PC-9 (cell line): Measurements from ENCODE around the gene UCHL3. TPM values are rescaled to one million over a fixed set of nuclear protein-coding genes. Genes with fewer than 3 reads are reported as not detected.

Experiments used
- BruUV-seq: library from RNA; stranded (reverse); fragments of 400-500 nt; replicated peaks from 2 replicates; lab custom pipeline; 2021; lab: Mats Ljungman, UMichigan
- CTCF ChIA-PET: fragments of 300-600 bp; sonication (Branson Sonifier 250); formaldehyde crosslinking; loops from one replicate; lab custom pipeline; 2022; ENCODE audit warnings: antibody characterized with exemption; lab: Charles Lee
- POLR2A ChIA-PET: fragments of 300-600 bp; sonication (Branson Sonifier 250); formaldehyde crosslinking; loops from one replicate; lab custom pipeline; 2022; ENCODE audit warnings: antibody characterized with exemption; ENCODE audit not compliant: unreplicated experiment; lab: Charles Lee
- DNase-seq, 2 experiments: peaks; one replicate each; pipeline versions ENCODE4 v3.0.0 to v3.0.0-alpha.2; 2015 to 2022; ENCODE audit warnings: mixed read lengths in 1 of 2
- H2AFZ ChIP-seq: fragments of 200-600 bp; sonication (generic); 2 replicates; pipeline ENCODE4 v1.8.1; 2017; ENCODE audit warnings: antibody characterized with exemption
- H3F3A ChIP-seq: fragments of 200-600 bp; sonication (generic); 2 replicates; pipeline ENCODE4 v1.8.1; 2017; ENCODE audit warnings: antibody characterized with exemption, mild to moderate bottlenecking, low read depth; ENCODE audit not compliant: insufficient read depth
- H3K27ac ChIP-seq: fragments of 200-600 bp; sonication (generic); 2 replicates; pipeline ENCODE4 v1.6.1; 2016; ENCODE audit warnings: mixed run types
- H3K27me3 ChIP-seq: fragments of 200-600 bp; sonication (generic); 2 replicates; pipeline ENCODE4 v1.6.1; 2016; ENCODE audit warnings: low read depth, mixed run types; ENCODE audit not compliant: insufficient read depth
- H3K36me3 ChIP-seq: fragments of 200-600 bp; sonication (generic); 2 replicates; pipeline ENCODE4 v1.6.1; 2016; ENCODE audit warnings: low read depth, mixed run types
- H3K4me1 ChIP-seq: fragments of 200-600 bp; sonication (generic); replicated peaks from 2 replicates; pipeline ENCODE4 v1.6.1; 2016; ENCODE audit warnings: mixed run types; ENCODE audit not compliant: insufficient read depth
- H3K4me2 ChIP-seq: fragments of 200-600 bp; sonication (generic); 2 replicates; pipeline ENCODE4 v1.6.1; 2017; ENCODE audit warnings: mixed run types
- H3K4me3 ChIP-seq: fragments of 200-600 bp; sonication (generic); 2 replicates; pipeline ENCODE4 v1.6.1; 2016; ENCODE audit warnings: mixed run types
- H3K79me2 ChIP-seq: fragments of 200-600 bp; sonication (generic); 2 replicates; pipeline ENCODE4 v1.6.1; 2017; ENCODE audit warnings: low read depth, mixed run types
- H3K9me2 ChIP-seq: fragments of 200-600 bp; sonication (generic); 2 replicates; pipeline ENCODE4 v1.8.1; 2017; ENCODE audit warnings: mild to moderate bottlenecking; ENCODE audit not compliant: insufficient read depth
- H3K9me3 ChIP-seq: fragments of 200-600 bp; sonication (generic); 2 replicates; pipeline ENCODE4 v1.8.1; 2016; ENCODE audit warnings: low read depth; ENCODE audit not compliant: insufficient read depth
- H4K20me1 ChIP-seq: fragments of 200-600 bp; sonication (generic); 2 replicates; pipeline ENCODE4 v1.8.1; 2017; ENCODE audit not compliant: insufficient read depth
- EZH2 ChIP-seq: fragments of 200-600 bp; sonication (generic); IDR thresholded peaks from 2 replicates; pipeline ENCODE4 v1.8.0; 2017; ENCODE audit warnings: antibody characterized with exemption, low read depth
- intact Hi-C: fragments of 100-400 bp; cut with micrococcal nuclease; formaldehyde crosslinking; loops from one replicate; pipeline ENCODE4 v1.10.0; 2022; ENCODE audit not compliant: unreplicated experiment
- total RNA-seq: library from RNA; stranded (reverse); gene quantifications from 2 replicates; pipeline ENCODE4 v1.2.3, GENCODE V29; 2021
- TF ChIP-seq, protein P1 (sequence below): fragments of 200-600 bp; sonication (generic); conservative IDR thresholded peaks from 2 replicates; pipeline ENCODE4 v1.6.1; 2017; ENCODE audit warnings: mixed run types, antibody characterized with exemption, mild to moderate bottlenecking, moderate library complexity

UCHL3 gene
- total RNA-seq, 1 experiment from 2014 or later, result 54.9 TPM

DNA sequence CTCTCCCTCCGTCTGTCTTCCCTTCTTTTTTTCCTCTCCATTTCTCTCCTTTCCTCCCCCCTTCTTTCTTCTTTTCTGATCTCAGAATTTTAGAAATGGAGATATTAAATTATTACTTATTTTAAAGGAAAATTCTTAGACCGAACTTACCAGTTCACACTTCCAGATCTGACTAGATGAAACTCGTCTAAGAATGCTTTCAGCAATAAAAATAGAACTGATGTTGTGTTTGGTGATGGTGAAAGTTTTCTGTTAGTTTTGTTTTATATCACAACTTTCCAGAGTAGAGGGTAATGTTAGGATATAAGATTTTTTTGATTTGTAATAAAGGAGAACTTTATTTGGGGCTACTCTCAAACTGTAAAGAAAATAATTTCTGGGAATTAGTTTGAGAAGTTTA is 29.9 kb downstream of the UCHL3 start:
- intact Hi-C loops, result no loop called here
- H3K27ac ChIP-seq, result no peak overlapping the region
- H3K9me2 ChIP-seq, result no peaks in the 10 kb centered on the region
- no peak overlapping the region for H2AFZ ChIP-seq
- H3F3A ChIP-seq, result no peaks in the 10 kb centered on the region
- no peaks in the 10 kb centered on the region for H3K4me1 ChIP-seq
- no peak overlapping the region for H3K4me3 ChIP-seq
- no peak for DNase-seq
- peaks cover 8% of the 10 kb centered on the region; the same call in 1 of the 2 replicates for H3K9me3 ChIP-seq
- 0 out of 2 replicates have a peak, but pooled peaks cover 3% of the 10 kb centered on the region for H4K20me1 ChIP-seq
- H3K79me2 ChIP-seq, result no peaks in the 10 kb centered on the region
- H3K36me3 ChIP-seq, result peaks cover 22% of the 10 kb centered on the region; the same call in 1 of the 2 replicates
- CTCF ChIA-PET, result no interaction called here
- POLR2A ChIA-PET, result no interaction called here
- TF ChIP-seq EZH2, result no peak
- TF ChIP-seq, protein P1, sequence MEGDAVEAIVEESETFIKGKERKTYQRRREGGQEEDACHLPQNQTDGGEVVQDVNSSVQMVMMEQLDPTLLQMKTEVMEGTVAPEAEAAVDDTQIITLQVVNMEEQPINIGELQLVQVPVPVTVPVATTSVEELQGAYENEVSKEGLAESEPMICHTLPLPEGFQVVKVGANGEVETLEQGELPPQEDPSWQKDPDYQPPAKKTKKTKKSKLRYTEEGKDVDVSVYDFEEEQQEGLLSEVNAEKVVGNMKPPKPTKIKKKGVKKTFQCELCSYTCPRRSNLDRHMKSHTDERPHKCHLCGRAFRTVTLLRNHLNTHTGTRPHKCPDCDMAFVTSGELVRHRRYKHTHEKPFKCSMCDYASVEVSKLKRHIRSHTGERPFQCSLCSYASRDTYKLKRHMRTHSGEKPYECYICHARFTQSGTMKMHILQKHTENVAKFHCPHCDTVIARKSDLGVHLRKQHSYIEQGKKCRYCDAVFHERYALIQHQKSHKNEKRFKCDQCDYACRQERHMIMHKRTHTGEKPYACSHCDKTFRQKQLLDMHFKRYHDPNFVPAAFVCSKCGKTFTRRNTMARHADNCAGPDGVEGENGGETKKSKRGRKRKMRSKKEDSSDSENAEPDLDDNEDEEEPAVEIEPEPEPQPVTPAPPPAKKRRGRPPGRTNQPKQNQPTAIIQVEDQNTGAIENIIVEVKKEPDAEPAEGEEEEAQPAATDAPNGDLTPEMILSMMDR, result no peak
- no TSS peak for BruUV-seq
- no peak overlapping the region for H3K4me2 ChIP-seq
- H3K27me3 ChIP-seq, result no peaks in the 10 kb centered on the region

DNA sequence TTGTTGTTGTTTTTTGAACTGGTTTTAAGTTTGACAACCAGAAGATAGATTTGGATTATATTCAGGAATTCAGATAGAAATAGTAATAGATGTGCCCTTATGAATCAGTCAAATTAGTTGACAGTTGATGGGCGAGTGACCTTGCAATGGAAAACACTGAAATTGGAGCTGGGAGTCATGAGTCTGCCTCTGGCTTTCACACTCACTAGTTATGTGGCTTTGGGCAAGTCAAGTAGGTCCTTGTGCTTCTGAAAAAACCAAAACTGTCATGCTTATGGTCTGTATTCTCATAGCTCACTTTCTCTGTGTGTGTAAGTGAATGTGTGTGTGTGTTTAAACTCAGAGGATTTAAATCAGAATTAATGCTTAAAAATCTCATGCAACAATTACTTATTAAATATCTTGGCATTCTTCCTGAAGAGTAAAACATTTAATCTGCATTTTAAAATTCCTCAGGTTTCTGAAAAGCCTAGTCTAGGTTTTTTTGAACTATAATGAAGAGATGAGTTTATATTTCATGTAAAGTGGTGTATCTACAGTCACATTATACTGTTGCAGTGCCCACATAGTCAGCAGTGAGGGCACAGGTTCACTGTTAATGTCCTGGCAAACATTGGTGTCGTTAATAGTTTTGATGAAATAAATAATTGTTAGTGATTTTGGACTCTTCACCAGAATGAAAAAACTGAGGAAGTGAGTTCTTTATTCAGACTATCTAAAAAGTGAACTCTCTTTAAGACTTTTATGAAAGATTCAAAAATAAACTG is 32.5 kb downstream of the UCHL3 start:
- Histone ChIP-seq H3K4me2 (no peak overlapping the region), H3F3A (no peaks in the 10 kb centered on the region; the same call in 1 of the 2 replicates), H3K27me3 (no peaks in the 10 kb centered on the region), H2AFZ (no peak overlapping the region), H3K4me1 (no peaks in the 10 kb centered on the region), H3K27ac (no peak overlapping the region), H3K4me3 (no peak overlapping the region), H4K20me1 (0 out of 2 replicates have a peak, but pooled peaks cover 3% of the 10 kb centered on the region), H3K9me3 (peaks cover 8% of the 10 kb centered on the region; the same call in 1 of the 2 replicates), H3K9me2 (no peaks in the 10 kb centered on the region), H3K36me3 (peaks cover 14% of the 10 kb centered on the region; the same call in 1 of the 2 replicates), H3K79me2 (no peaks in the 10 kb centered on the region)
- no peak for DNase-seq
- BruUV-seq, result no TSS peak
- TF ChIP-seq EZH2, result no peak
- TF ChIP-seq, protein P1, result no peak
- POLR2A ChIA-PET, result no interaction called here
- intact Hi-C loops, result no loop called here
- CTCF ChIA-PET, result interaction anchor here (0.7 kb wide), 1 partner anchor 103 kb away, joined by 3 read pairs; no protein-coding TSS in a partner anchor

DNA sequence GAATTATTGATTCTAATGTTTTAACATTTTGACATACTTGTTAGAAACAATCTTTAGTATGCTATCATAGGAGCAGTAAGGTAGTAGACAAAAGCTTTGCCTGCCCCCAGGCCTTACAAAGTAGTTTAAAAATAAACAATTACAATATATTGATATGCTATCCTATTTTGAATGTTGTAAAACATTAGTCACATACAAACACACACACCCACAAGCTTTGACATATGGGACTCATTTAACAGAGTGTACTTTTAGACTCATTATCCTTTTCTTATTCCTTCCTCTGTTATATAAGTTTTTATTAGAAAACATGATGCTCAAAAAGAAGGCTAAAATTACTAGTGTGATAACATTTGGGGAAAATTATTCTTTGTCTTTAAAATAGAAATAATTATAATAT is 33.5 kb downstream of the UCHL3 start:
- BruUV-seq, result no TSS peak
- no peaks in the 10 kb centered on the region for H3K27me3 ChIP-seq
- TF ChIP-seq, protein P1, result no peak
- TF ChIP-seq EZH2, result no peak
- no peaks in the 10 kb centered on the region; the same call in 1 of the 2 replicates for H3F3A ChIP-seq
- peaks cover 8% of the 10 kb centered on the region; the same call in 1 of the 2 replicates for H3K9me3 ChIP-seq
- no peaks in the 10 kb centered on the region for H3K9me2 ChIP-seq
- no peak for DNase-seq
- 0 out of 2 replicates have a peak, but pooled peaks cover 3% of the 10 kb centered on the region for H4K20me1 ChIP-seq
- no peaks in the 10 kb centered on the region for H3K79me2 ChIP-seq
- CTCF ChIA-PET, result no interaction called here
- no peak overlapping the region for H2AFZ ChIP-seq
- intact Hi-C loops, result no loop called here
- no peak overlapping the region for H3K4me2 ChIP-seq
- POLR2A ChIA-PET, result no interaction called here
- H3K27ac ChIP-seq, result no peak overlapping the region
- H3K4me1 ChIP-seq, result no peaks in the 10 kb centered on the region
- no peak overlapping the region for H3K4me3 ChIP-seq
- H3K36me3 ChIP-seq, result peaks cover 14% of the 10 kb centered on the region; the same call in 1 of the 2 replicates
